Activated T-cell treated with anti-CD3 and anti-CD28 coated beads, Interleukin-2, amount 50 U/mL, for 1 hour (primary cell): ENCODE measurements around the gene CHPF.

Source experiments
- DNase-seq: peaks from one replicate; pipeline ENCODE4 v3.0.0-alpha.2; 2020

CHPF gene

GRCh38 chr2:219511547-219512325, 31.9 kb downstream of the CHPF start:
- no peak for DNase-seq

- no peak for DNase-seq
Observed at GRCh38 chr2:219510512-219511135, 33.0 kb downstream of the CHPF start.

GRCh38 chr2:219509780-219510511, 33.7 kb downstream of the CHPF start:
- DNase-seq = peak; percentile 61

GRCh38 chr2:219508971-219509779, 34.4 kb downstream of the CHPF start:
- no peak for DNase-seq

GRCh38 chr2:219508444-219508734, 35.2 kb downstream of the CHPF start:
- DNase-seq = no peak

DNA sequence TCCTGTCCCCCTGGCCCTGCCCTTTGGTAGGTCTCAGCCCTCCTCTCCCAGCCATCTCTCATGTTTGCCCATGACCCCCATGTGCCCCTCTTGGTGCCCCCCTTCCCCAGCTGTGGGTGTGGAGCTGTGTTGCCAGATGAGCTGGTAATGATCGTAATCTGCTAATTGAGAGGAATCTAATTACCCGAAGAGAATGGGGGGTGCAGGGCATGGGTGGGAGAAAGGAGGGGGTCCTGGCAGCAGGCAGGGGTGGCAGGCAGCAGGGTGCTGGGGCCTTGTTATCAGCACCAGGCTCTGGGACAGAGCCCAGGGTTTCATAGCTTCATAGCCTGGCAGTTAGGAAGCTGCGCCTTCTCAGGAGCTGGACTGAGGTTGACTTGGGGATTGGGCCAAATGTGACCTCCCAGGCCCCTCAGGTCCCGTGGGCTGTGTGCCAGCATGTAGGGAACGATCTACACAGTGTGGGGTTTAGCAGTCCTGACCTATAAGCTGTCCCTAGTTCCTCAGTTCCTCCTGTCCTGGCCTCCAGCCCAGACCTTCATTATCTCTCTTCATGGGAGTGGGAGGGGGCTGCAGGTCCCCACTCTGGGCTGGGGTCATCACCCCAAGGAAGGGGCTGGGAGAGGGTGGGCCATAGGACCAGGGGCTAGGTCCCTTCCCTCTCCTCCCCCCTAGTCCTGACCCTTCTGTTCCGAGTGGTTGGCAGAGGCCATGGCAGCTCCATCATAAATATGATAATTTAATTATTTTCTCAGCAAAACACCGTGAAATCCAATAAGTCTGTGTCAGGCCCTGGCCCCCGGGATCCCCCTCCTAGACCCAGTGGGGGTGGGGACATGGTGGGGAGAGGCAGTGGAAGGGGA, 35.8 kb downstream of the CHPF start:
- DNase-seq = no peak

DNA sequence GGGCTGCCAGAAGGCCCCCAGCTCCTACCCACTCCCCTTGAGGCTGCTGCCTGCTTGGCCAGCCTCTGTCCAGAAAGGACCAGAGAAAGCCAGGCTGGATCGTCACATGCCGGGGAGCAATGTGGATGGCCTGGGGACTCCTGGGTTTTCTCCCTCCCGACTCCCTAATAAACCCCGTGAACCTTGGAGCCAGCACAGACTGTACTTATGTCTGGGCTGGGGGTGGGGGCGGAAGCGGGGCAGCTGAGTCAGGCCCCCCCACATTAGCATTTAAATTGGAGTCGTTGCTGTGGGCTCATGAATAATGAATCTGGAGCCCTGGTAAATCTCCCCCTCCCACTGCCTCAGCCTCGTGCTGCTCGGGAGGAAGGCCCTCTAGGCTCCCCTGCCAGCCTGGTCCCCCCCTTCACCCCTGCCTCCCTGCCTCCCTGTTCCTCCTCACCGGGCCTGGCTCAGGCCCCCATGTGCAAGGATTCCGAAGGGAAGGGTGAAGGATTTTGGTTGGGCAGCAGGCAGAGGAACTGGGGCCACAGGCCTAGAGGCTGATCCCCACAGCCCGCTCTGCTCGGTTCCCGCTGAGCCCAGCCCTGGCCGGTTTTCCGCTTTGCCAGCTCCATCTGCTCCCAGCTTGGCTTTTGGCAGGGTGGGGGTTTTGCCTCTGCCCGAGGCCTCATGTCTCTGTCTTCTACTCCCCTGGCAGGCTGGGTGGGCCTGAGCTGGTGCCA, 36.6 kb downstream of the CHPF start:
- DNase-seq = no peak

DNA sequence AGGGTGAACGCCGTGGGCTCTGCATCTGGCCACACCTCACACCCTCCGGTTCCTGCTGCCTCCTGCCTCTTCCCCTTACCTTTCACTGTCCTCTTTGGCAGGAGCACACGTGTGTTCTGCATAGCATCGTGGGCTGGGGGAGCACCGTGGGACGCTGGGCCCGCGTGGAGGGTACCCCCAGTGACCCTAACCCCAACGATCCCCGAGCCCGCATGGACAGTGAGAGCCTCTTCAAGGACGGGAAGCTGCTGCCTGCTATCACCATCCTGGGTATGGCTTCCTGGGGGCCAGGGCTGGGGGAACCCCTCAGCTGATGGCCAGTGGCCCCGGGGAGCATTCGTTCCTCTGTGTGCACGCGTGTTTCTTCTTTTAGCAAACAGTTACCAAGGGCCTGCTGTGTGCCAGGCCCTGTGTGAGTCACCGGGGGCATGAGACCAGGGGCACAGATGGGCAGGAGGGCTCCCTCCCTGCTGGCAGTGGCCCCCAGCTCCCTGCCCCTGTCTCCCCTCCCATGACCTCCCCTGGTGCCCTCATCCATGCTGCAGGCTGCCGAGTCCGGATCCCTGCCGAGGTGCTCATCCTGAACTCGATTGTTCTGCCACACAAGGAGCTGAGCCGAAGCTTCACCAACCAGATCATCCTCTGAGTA, 37.3 kb downstream of the CHPF start:
- no peak for DNase-seq

DNA sequence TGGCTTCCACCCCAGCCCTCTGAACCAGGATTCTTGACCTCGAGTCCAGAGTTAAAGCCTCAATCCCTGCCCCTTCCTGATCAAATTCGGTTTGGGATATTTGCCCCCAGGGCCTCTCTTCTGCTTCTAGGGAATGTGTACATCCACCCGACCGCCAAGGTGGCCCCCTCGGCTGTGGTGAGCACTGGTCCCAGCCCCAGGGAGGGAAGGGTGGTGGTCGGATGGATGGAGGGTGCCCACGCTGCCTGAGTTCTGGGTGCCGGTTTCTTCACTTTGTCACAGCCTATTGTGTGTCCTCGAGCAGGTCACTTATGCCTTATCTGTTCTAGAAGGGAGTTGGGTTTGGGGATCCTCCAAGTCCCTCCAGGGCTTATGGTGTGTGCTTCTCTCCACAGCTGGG, 38.0 kb downstream of the CHPF start:
- no peak for DNase-seq

- DNase-seq = no peak
Observed at GRCh38 chr2:219502618-219503017, 41.0 kb downstream of the CHPF start.

DNA sequence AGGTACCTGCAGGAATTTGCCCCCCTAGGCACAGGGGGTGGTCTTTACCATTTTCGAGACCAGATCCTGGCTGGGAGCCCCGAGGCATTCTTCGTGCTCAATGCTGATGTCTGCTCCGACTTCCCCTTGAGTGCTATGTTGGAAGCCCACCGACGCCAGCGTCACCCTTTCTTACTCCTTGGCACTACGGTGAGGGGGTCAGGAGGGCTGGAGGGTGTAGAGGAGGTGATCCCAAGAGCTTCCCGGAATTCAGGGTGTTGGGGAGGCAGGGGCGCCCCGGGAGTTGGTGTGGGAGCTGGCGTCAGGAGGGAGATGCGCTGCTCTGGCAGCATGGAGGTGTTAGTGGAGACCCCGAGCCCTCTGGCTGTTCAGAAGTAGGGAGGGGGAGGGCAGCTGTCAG, 41.8 kb downstream of the CHPF start:
- no peak for DNase-seq

DNA sequence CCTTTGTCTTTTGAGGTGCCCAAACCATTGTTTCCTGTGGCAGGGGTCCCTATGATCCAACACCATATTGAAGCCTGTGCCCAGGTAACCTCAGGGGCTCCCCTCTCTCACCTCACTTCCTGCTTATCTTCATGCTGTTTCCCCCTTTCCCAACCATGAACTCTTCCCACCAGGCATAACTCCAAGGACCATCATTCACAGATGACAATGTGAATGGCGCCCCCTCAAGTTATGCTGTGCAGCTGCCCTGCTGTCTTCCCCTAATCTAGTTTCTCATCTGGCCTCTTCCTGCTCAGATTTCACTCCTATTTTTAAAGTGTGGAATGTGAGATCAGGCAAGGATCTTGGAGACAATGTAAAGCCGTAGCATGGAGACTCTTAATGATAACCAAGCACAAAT, 43.5 kb downstream of the CHPF start:
- no peak for DNase-seq

DNA sequence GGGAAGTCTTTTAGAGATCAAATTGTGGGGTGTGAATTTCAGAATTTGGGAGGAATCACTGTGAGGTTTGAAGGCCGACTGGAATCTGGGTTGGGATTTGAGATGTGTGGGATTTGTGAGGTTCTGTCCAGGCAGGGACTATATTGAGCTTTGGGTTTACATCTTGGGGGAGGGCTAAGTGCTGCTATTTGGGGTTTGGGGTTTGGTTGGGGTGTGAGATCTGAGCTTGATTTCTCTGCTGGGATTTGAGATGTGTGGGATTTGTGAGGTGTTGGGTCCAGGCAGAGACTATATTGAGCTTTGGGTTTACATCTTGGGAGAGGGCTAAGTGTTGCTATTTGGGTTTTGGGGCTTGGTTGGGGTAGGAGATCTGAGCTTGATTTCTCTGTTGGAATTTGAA, 44.1 kb downstream of the CHPF start:
- DNase-seq = no peak

DNA sequence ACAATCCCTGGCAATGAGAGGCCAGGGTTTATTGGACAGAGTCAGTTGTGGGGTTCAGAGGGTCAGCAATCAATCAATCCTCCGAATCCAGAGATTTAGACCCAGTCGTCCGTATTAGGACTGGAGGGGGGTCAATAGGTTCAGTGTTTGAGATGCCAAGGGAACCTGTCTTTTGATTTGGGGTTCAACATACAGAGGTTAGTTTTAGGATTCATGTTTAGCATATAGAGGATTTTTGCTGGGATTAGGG, 44.6 kb downstream of the CHPF start:
- no peak for DNase-seq

- DNase-seq = peak; percentile 89
Observed at GRCh38 chr2:219498280-219499057, 45.1 kb downstream of the CHPF start, which contains the start of gene GMPPA. TSS of gene GMPPA (plus strand) at chr2:219498891. CDS start at chr2:219499976, 1,085 bp downstream.

DNA sequence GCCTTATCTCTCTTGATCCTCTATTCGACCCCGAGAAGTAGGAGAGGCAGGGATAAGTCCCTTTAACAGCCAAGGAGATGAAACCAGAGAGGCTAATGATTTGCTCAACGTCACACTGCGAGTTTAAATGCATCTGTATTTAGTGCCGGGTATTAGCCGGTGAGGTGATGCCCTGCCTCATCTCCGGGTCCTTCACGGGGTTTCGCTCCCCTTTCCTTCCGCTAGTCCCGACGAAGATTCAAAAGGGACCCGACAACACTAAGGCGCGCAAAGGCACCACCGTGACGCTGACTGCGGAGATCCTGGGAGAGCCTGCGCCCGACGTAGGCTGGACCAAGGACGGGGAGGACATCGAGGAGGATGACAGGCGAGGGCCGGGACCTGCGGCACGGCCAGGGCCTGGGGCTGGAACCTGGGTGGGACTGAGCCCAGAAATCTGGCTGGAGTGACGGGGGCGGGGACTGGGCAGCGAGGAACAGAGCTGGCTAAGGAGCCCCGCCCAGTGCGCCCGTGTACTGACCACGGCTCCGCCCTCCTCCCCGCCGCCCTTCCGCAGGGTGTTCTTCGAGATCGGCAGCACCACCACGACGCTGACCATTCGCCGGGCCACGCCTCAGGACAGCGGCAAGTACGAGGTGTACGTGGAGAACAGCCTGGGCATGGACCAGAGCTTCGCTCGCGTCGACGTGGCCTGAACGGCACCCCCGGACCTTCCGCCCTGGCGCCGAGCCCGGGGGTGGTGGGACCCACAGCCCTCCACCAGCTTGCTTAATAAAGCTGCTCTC, 45.9 kb downstream of the CHPF start:
- DNase-seq = peak; percentile 31

- DNase-seq = peak; percentile 31
Observed at GRCh38 chr2:219496825-219497494, 46.6 kb downstream of the CHPF start.

GRCh38 chr2:219496247-219496824, 47.3 kb downstream of the CHPF start:
- DNase-seq = no peak
